OCI-LY7 (cell line): ENCODE measurements around the gene LPCAT1. TPM values are rescaled to one million over a fixed set of nuclear protein-coding genes. Genes with fewer than 3 reads are reported as not detected.

Experiments used
- BruUV-seq: library from RNA; stranded (reverse); fragments of 400-500 nt; replicated peaks from 2 replicates; lab custom pipeline; 2021; lab: Mats Ljungman, UMichigan
- CTCF ChIA-PET: fragments of 300-600 bp; sonication (Branson Sonifier 250); formaldehyde crosslinking; loops from one replicate; lab custom pipeline; 2022; ENCODE audit warnings: antibody characterized with exemption; ENCODE audit not compliant: unreplicated experiment; lab: Charles Lee
- POLR2A ChIA-PET: fragments of 300-600 bp; sonication (Branson Sonifier 250); formaldehyde crosslinking; loops from one replicate; lab custom pipeline; 2022; ENCODE audit warnings: antibody characterized with exemption; lab: Charles Lee
- DNase-seq: peaks from one replicate; pipeline ENCODE4 v3.0.0-alpha.2; 2015; ENCODE audit warnings: low spot score
- H2AFZ ChIP-seq: fragments of 200-600 bp; sonication (generic), shearing (Covaris generic); 2 replicates; pipeline ENCODE4 v1.6.1; 2014; ENCODE audit warnings: mild to moderate bottlenecking, antibody characterized with exemption, low read length, moderate library complexity
- H3K27ac ChIP-seq: fragments of 200-600 bp; sonication (generic); 2 replicates; pipeline ENCODE4 v1.5.1; 2014; ENCODE audit warnings: mixed run types, low read depth, mild to moderate bottlenecking, moderate library complexity, low read length, inconsistent platforms; ENCODE audit not compliant: poor library complexity, severe bottlenecking
- H3K36me3 ChIP-seq: fragments of 200-600 bp; sonication (generic); 2 replicates; pipeline ENCODE4 v1.6.1; 2014; ENCODE audit warnings: mild to moderate bottlenecking, antibody characterized with exemption, low read length, moderate library complexity, mixed read lengths; ENCODE audit not compliant: insufficient read depth
- H3K4me1 ChIP-seq: fragments of 200-600 bp; sonication (generic); 2 replicates; pipeline ENCODE4 v1.5.1; 2014; ENCODE audit warnings: mild to moderate bottlenecking, low read length; ENCODE audit not compliant: insufficient read depth, poor library complexity, severe bottlenecking
- H3K4me2 ChIP-seq: fragments of 200-600 bp; sonication (generic); 2 replicates; pipeline ENCODE4 v1.6.1; 2014; ENCODE audit warnings: mild to moderate bottlenecking, low read length
- H3K4me3 ChIP-seq: fragments of 200-600 bp; sonication (generic); 2 replicates; pipeline ENCODE4 v1.5.1; 2014; ENCODE audit warnings: mild to moderate bottlenecking, low read depth, low read length; ENCODE audit not compliant: poor library complexity, severe bottlenecking
- H3K79me2 ChIP-seq: fragments of 200-600 bp; sonication (generic); 2 replicates; pipeline ENCODE4 v1.6.1; 2016; ENCODE audit warnings: low read depth, mild to moderate bottlenecking, low read length, moderate library complexity, mixed read lengths; ENCODE audit not compliant: insufficient read depth
- H3K9me2 ChIP-seq: fragments of 200-600 bp; sonication (generic); 2 replicates; pipeline ENCODE4 v1.6.1; 2016; ENCODE audit warnings: mild to moderate bottlenecking, low read length, mixed read lengths; ENCODE audit not compliant: insufficient read depth
- H3K9me3 ChIP-seq: fragments of 200-600 bp; sonication (generic); 2 replicates; pipeline ENCODE4 v1.6.1; 2014; ENCODE audit warnings: mild to moderate bottlenecking, mixed run types, low read length, mixed read lengths
- H4K20me1 ChIP-seq: fragments of 200-600 bp; sonication (generic); 2 replicates; pipeline ENCODE4 v1.6.1; 2014; ENCODE audit warnings: mild to moderate bottlenecking, antibody characterized with exemption, low read length, moderate library complexity, mixed read lengths; ENCODE audit not compliant: insufficient read depth
- EZH2phosphoT487 ChIP-seq: fragments of 200-600 bp; sonication (generic); IDR thresholded peaks from 2 replicates; pipeline ENCODE4 v1.6.1; 2018; ENCODE audit warnings: low read depth, borderline replicate concordance, mild to moderate bottlenecking, mixed run types, antibody characterized with exemption, low read length, moderate library complexity, mixed read lengths
- intact Hi-C: fragments of 100-400 bp; cut with micrococcal nuclease; formaldehyde crosslinking; loops from one replicate; pipeline ENCODE4 v1.10.0; 2022; ENCODE audit not compliant: unreplicated experiment
- total RNA-seq, 2 experiments: library from RNA; depleted of rRNA in 1 of 2; stranded (reverse); fragments of >200 nt in 1 of 2; shearing (Covaris generic) in 1 of 2; gene quantifications; 2 replicates each; pipeline ENCODE4 v1.2.3, GENCODE V29; 2014 to 2022
- TF ChIP-seq, protein P1 (sequence below): fragments of 200-600 bp; sonication (generic); conservative IDR thresholded peaks from 2 replicates; pipeline ENCODE4 v1.5.1; 2014; ENCODE audit warnings: mild to moderate bottlenecking, antibody characterized with exemption, low read length, moderate library complexity, mixed read lengths

LPCAT1 gene
- total RNA-seq, 2 experiments from 2014 or later, result 47.7 to 63.6 TPM

DNA sequence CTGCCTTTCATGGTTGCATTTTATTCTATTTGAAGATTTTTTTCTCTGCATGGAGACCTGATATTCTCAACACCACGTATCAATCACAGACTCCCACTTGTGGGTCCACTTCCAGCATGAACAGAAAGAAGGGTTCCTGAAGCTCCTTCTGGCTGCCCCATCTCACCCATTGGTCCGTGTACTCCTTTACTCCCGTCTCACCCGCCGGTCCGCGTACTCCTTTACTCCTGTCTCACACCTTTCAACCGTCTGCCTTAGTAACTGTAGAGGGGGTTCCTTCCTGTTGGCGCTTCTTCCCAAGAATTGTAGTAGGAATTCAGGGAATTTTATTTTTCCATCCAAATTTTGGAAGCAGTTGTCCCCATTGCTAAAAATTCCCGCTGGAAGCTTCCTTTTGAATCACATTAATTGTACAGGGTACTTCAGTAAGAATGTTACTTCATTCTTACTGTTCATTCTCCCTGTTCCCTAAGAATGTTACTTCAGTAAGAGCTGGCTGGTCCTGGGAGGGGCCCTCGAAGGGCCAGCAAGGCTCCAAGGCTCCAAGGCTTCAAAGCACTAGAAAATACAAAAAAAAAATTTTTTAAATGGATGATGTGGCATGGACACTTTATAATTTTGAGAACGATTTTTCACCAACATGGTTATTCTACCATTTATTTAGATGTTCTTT lies 3.9 kb upstream of the LPCAT1 start:
- Histone ChIP-seq H3K9me3 (peaks cover 6% of the 10 kb centered on the region; the same call in 1 of the 2 replicates), H4K20me1 (peaks cover under 1% of the 10 kb centered on the region), H3K27ac (peak overlapping the region; percentile 87), H3K4me1 (peaks cover 47% of the 10 kb centered on the region), H2AFZ (no peak overlapping the region), H3K79me2 (peaks cover 6% of the 10 kb centered on the region), H3K9me2 (no peaks in the 10 kb centered on the region), H3K4me3 (peak overlapping the region; percentile 90), H3K4me2 (peak overlapping the region; percentile 96), H3K36me3 (no peaks in the 10 kb centered on the region)
- no peak for TF ChIP-seq EZH2phosphoT487
- TF ChIP-seq, protein P1, sequence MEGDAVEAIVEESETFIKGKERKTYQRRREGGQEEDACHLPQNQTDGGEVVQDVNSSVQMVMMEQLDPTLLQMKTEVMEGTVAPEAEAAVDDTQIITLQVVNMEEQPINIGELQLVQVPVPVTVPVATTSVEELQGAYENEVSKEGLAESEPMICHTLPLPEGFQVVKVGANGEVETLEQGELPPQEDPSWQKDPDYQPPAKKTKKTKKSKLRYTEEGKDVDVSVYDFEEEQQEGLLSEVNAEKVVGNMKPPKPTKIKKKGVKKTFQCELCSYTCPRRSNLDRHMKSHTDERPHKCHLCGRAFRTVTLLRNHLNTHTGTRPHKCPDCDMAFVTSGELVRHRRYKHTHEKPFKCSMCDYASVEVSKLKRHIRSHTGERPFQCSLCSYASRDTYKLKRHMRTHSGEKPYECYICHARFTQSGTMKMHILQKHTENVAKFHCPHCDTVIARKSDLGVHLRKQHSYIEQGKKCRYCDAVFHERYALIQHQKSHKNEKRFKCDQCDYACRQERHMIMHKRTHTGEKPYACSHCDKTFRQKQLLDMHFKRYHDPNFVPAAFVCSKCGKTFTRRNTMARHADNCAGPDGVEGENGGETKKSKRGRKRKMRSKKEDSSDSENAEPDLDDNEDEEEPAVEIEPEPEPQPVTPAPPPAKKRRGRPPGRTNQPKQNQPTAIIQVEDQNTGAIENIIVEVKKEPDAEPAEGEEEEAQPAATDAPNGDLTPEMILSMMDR, result no peak
- POLR2A ChIA-PET, result interaction anchor here (2.9 kb wide), 1 partner anchor 8 kb away, joined by 20 read pairs; no protein-coding TSS in a partner anchor
- CTCF ChIA-PET, result interaction anchor here (0.6 kb wide), 1 partner anchor 465 kb away, joined by 3 read pairs; no protein-coding TSS in a partner anchor
- intact Hi-C loops, result loop anchor here (5.0 to 10.0 kb wide), 2 partner anchors 213 to 270 kb away; partner anchors contain the start of gene MRPL36
- BruUV-seq, result no TSS peak
- no peak for DNase-seq

DNA sequence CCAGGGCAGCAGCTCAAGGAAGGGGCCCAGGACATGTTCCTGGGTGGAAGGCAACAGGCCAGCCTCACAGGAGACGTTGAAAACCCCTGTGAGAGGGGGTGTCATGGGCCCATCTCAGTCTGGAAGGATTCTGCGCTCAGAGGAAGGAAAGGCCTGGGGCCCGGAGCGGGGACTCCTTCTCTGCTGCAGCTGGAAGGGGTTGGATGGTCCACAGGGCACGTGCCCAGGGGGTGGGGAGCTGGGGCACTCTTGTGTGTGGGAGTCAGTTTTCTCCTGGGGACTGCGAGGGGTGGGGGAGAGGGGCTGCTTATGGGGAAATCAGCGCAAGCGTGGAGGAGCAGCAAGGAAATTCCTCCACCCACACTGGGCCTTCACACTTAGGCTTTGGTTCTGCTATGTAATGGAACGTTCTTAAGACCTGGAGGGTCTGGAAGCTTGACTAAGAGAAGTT lies 2.9 kb upstream of the LPCAT1 start:
- CTCF ChIA-PET, result no interaction called here
- H3K9me2 ChIP-seq, result no peaks in the 10 kb centered on the region
- H3K79me2 ChIP-seq, result peaks cover 16% of the 10 kb centered on the region
- peaks cover 48% of the 10 kb centered on the region for H3K4me1 ChIP-seq
- intact Hi-C loops, result loop anchor here (5.0 to 10.0 kb wide), 2 partner anchors 212 to 271 kb away; partner anchors contain the start of gene MRPL36
- H3K27ac ChIP-seq, result peak overlapping the region; percentile 87
- peak overlapping the region; percentile 38; the same call in 1 of the 2 replicates for H2AFZ ChIP-seq
- H3K4me3 ChIP-seq, result peak overlapping the region; percentile 90
- BruUV-seq, result no TSS peak
- peak; percentile 32 for DNase-seq
- POLR2A ChIA-PET, result interaction anchor here (0.7 to 2.9 kb wide), 4 partner anchors 9 to 359 kb away, joined by 3 to 20 read pairs (median 6); no protein-coding TSS in a partner anchor
- H3K9me3 ChIP-seq, result peaks cover 6% of the 10 kb centered on the region; the same call in 1 of the 2 replicates
- TF ChIP-seq, protein P1, result no peak
- TF ChIP-seq EZH2phosphoT487, result no peak
- peak overlapping the region; percentile 96 for H3K4me2 ChIP-seq
- peaks cover 7% of the 10 kb centered on the region for H4K20me1 ChIP-seq
- peaks cover 1% of the 10 kb centered on the region; the same call in 1 of the 2 replicates for H3K36me3 ChIP-seq
